OCI-LY3 (cell line): Measurements from ENCODE around the gene RPL22L1.

Experiments used
- CTCF ChIP-seq: fragments of 200-600, 300-600 bp; sonication (generic); IDR thresholded peaks from 2 replicates; pipeline ENCODE4 v1.5.1; 2014; ENCODE audit warnings: antibody characterized with exemption, low read length, low read depth
- EZH2phosphoT487 ChIP-seq: fragments of 200-600 bp; shearing (Covaris generic); IDR thresholded peaks from 2 replicates; pipeline ENCODE4 v1.6.1; 2018; ENCODE audit warnings: antibody characterized with exemption, mixed run types, low read depth

GRCh38 chr3:170864525-170865208 lies 5.3 kb downstream of the RPL22L1 start:
- no peak for TF ChIP-seq CTCF
- no peak for TF ChIP-seq EZH2phosphoT487
